ENCODE data around the gene SCAMP2.

Gene SCAMP2

DNA sequence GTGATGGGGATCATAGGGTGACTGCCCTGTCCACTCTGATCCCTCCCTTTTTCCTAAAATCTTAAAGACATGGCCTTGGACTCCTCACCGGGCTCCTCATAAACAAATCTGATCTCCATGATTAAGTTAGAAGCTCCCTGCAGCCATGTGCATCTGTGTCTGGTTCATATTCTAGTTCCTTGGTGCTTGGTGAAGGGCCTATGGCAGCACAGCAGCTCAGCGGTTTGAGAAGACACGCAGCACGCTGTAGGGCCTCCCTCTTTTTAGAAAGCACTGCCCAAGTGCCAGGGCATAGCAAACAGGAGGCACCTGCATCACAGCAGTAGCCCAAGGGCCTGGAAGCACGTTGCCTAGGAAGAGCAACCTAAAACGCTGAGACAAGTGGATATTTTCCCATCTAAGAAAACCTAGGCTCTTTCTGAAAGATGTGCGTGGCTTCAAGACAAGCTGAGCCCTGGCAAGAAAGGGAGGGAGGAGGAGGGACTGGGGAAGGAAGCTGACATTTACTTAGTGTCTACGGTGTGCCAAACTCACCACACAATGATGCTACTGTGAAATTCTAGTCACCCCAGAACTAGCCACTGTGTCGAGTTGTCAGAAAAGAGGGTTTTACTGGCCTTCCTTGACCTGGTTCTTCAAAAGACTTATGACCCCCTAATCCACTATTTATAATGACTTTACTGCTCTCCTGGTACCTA lies 15.3 kb downstream of the SCAMP2 start:
- no peak for DNase-seq

GRCh38 chr15:74857082-74857655 lies 16.0 kb downstream of the SCAMP2 start:
- DNase-seq, result peak; percentile 3

DNA sequence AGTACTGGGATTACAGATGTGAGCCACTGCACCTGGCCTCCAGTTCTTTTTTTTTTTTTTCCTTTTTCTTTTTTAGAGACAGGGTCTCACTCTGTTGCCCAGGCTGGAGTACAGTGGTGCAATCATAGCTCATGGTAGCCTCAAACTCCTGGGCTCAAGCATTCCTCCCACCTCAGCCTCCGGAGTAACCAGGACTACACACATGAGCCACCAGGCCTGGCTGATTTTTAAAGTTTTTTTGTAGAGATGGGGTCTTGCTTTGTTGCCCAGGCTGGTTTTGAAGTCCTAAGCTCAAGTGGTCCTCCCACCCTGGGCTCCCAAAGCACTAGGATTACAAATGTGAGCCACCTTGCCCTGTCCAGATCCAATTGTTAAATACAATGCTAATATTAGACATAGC lies 16.6 kb downstream of the SCAMP2 start:
- DNase-seq, result no peak

DNA sequence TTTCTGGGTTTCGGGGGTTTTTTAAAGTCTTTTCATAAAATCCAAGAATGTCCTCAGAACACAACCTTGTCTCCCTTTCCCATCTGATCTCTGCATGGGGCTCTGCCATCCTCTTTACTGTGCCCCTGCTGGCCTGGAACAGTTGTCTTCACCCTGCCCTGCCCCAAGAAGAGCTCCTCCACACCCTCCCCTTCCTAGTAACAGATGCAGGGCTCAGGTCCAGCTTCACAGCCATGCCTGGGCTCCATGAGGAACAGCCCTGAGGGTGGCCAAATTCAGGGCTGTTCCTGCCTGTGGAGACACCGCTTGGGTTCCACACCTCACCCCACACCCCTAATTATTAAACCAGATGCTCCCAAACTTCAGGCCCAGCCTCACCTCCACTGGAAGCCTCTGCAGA lies 17.3 kb downstream of the SCAMP2 start:
- DNase-seq, result no peak

- no peak for DNase-seq
These were observed 18.6 kb downstream of the SCAMP2 start for GRCh38 chr15:74854453-74855022.

DNA sequence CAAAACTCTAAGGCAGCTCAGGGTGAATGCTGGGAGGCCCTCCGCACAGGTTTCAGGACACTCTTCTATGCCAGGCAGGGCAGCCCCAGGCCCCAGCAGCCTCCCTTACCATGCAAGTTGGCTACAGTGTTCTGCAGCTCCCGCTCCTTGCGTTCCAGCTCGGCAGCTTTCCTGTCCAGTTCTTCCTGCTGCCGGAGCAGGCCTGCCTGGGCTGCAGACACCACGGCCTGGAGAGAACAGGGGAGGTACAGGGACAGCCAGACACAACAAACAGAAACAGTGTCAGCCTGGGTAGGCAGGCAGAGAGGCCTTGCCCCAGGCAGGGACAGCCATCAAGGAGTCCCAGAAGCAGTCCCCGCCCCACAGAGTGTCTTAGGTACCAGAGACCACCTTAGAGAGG lies 21.2 kb downstream of the SCAMP2 start:
- DNase-seq, result no peak

DNA sequence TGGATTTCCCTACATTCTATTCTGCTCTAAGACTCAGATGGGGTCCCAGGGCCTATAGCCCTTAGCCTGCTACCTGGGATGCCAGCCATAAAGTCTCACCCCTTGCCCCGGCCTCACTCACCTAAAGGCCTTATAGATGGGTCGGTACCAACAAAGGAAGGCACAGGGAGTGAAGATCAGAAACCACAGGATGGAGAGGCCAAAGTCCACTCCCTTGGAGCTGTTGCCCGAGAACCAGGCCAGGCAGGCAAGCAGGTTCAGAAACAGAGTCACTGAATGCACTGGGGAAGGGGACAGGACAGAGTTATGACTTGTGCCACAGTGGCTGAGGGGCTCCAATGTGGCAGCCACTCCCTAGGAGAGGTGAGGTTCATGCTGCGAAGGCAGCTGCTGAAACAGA lies 22.8 kb downstream of the SCAMP2 start:
- no peak for DNase-seq

DNA sequence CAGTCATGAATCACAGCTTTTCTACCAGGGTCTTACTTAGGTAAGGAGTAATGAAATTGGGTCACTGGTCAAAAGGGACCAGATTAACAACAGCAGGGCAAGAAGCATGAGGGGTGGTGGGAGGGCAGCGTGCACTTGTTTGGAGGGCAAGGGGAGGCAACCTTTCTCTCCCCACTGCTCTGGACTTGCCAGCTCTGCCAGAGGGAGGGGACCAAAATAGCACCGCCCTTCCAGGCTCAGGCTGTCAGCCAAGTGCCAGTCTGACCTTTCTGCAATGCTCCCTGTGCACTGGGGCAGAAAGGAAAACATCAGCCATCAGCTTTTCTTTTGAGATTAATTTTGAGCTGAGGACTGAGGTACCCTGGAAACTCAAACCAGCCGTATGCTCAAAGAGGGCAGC lies 25.7 kb downstream of the SCAMP2 start:
- DNase-seq, result no peak

- no peak for DNase-seq
These were observed 27.6 kb downstream of the SCAMP2 start for GRCh38 chr15:74845581-74845980.

- DNase-seq, result no peak
These were observed 28.0 kb downstream of the SCAMP2 start for GRCh38 chr15:74845208-74845568.

DNA sequence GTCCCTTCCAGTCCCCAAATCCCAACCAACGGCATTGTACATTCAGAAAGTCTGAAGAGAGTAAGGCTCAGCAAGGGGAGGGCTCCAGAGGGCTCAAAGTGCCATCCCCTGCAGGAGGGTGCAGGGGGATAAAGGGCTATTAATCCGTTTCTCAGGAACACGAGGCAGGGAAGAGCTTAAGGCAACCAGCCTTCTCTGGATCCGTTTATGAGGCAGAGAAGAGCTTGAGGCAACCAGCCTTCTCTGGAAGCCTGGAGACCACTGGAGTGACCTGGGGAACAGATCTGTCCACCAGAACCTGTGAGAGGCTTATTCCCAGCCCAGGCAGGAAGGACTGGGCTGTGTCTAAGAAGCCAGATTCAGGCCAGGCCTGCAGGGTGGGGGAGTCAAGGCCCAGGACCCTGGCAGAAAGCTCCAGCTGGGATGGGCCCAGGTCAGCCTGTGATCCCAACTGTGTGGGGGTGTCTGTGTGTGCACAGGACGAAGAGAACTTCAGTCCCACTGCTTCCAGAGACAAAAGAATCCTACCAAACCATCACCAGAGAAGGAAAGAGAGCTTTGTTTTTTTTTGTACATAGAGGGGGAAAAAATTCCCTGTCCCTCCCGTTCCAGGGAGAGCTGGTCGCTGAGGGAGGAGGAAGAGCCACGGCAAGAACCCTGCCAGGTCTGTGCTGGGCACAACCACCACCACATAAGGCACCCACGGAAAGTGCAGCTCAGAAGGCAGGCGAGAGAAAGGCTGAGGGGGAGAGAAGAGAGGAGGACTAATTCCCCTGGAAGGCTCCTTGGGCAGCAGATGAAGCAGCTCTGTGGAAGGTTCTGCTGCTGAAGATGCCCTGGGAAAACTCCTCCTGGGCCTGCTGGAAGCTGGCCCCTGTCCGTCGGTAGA lies 28.6 kb downstream of the SCAMP2 start:
- no peak for DNase-seq

- no peak for DNase-seq
These were observed 29.3 kb downstream of the SCAMP2 start for GRCh38 chr15:74843891-74844299.

DNA sequence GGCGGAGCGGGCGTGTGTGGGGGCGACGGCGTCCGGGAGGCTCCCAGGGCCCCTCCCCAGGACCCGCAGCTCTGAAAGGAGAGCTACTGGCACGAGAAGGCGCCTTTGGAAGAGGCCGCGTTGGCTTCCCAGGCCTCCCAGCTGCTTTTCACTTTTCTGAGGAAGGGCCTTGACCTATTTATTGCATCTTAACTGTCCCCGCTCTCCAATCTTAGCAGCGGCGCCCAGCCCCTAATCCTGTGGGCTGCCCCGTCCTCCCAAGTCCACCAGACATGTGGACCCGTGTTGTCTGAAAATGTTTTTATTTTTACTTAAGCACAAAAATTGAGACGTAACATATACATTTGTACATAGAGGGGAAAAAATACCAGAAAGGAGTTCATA lies 29.7 kb downstream of the SCAMP2 start:
- no peak for DNase-seq

DNA sequence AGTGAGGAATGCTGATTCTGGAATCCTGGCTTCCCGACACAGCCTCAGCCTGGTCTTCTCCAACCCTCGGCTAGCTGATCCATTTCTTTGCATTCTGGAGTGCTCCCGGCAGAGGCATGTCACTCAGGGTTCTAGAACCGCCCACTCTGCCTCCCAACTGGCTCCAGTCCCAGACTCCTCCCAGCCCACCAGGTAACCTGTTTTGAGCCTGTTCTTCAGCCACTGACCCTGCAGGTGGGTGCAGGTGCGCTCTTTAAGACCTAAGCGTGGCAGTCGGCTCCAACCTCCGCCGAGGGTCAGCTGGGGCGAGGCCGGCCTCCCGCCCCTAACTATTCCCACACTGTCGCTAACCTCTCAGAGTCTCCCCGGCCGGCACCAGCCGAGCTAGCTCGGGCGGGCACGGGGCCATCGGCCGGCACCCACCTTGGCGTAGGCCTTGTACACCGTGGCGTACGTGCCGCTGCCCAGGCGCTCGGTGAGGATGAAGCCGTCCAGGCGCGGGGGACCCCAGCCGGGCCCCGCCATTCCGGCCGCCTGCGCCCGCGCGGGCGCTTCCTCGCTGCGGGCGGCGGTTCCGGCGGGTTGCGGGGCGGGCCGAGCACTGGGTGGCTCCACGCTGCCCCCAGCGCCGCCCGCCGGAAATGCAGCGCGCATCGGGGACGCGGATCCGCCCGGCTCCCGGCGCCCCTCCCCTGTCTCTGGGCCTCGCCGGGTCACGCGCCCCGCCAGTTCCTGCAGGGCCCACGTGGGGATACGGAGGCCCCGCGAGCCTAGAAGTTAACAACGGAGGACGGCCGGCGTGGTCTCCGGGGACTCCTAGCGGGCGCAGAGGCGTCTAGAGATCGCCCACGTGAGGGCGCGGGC lies 30.4 kb downstream of the SCAMP2 start, which contains the start of gene ULK3:
Gene ULK3 (minus strand): TSS at position 576 of the 864 bp plus-strand sequence. CDS start 51 bp downstream, at position 525.
- peak; percentile 67 for DNase-seq

DNA sequence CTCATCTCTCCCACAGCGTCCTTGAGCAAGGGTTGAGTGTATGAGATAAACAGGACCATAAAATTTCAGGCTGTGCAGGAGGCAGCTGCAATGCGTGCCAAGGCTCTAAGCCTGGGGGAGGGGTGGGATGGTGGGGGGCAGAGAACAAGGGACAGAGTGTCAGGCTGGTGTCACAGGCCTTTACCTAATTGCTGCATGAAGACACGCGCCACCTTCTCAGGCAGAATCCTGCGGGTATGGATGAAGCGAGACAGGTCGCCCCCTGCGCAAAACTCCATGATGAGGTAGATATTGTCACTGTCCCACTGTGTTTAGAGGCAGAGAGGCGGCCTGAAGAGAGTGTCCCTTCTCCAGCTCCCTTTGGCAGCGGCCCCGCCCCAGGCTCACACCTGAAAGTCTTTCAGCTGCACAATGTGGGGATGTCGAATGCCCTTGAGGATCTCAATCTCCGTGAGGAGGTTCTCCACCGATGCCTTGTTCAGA lies 31.2 kb downstream of the SCAMP2 start:
- no peak for DNase-seq

- DNase-seq, result no peak
These were observed 32.1 kb downstream of the SCAMP2 start for GRCh38 chr15:74840851-74841775.

GRCh38 chr15:74839526-74840395 lies 33.4 kb downstream of the SCAMP2 start:
- DNase-seq, result no peak

- DNase-seq, result no peak
These were observed 34.2 kb downstream of the SCAMP2 start for GRCh38 chr15:74838746-74839525.

GRCh38 chr15:74838137-74838516 lies 35.0 kb downstream of the SCAMP2 start:
- DNase-seq, result no peak

Data from DMS153 (cell line).